SHP77 (cell line): Measurements from ENCODE around the gene MBOAT1.

Experiments
- DNase-seq, 2 experiments: peaks; one replicate each; lab custom pipeline; 2025; lab: John Stamatoyannopoulos, UW

Gene MBOAT1

GRCh38 chr6:20137240-20137639 is 75.0 kb downstream of the MBOAT1 start:
- DNase-seq, result no peak

- no peak for DNase-seq
Measured at GRCh38 chr6:20135677-20136268, 76.5 kb downstream of the MBOAT1 start.

DNA sequence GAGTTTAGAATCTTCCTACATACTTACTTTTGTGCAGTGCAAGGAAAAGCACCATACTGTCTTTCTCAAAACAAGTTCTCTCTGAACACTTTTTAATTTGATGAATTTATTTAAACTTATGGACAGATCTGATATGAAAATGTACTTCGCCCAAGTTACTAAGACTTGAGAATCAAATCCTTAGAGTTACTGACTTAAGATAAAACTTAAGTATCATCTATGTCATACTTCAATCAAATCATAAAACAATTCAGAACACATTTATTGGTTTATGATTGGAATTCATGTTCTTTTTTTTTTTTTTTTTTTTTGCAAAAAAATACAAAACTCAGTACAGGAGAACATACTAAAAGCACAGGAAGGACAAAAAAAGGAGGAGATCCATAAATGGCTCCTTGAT is 77.7 kb downstream of the MBOAT1 start:
- DNase-seq, result no peak

- DNase-seq, result no peak
Measured at GRCh38 chr6:20129290-20130088, 82.8 kb downstream of the MBOAT1 start.

DNA sequence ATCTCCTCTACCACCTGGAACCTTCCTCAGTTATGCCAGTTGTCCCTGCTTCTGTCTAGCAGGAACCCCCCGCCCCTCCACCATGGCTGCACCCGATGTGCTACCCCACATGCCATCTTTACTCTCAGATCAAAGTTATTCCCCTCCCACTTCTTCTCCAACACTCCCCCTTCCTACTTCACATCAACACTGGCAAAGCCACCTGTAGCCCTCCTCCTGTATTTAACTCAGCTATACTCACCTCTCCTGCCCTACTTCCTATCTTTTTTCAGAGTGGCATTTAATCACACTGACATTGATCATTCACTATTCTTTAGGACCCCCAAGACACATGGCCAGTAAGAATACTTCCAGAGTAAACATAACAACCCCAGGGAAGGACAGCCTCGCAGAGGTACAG is 84.3 kb downstream of the MBOAT1 start:
- DNase-seq, result no peak

DNA sequence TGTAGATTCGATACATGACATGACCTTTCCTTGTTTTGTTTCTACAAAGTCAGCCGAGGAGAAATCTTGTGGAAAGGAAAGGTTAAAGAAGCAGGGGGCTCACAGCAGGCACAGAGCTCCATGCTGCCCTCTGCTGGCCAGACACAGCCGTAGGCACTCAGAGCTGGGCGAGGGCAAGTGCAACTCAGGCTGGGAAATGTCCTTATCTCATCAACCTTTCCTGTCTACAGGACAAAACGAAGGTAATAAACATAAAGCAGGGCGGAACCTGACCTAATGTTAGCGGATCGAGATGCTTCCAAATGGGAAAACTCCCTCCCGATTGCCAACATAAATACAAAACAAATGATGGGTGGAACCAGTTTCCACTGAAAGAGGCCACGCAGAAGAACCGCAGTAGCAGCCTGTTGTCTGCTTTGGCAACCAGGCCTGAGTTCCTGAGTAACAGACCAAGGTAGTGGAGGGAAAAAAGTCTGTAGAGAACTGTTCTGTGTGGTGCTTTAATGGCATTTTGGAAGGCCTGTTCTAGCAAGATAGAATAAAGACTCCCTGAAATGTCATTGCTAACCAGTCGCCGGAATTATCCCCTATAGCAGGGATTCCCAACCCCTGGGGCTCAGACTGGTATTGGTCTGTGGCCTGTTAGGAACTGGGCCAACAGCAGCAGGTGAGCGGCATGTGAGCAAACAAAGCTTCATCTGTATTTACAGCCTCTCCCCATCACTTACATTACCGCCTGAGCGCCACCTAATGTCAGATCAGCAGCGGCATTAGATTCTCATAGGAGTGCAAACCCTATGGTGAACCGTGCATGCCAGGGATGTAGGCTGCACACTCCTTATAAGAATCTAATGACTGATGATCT is 85.2 kb downstream of the MBOAT1 start:
- peak; percentile 87 to 92 for DNase-seq

- no peak for DNase-seq
Measured at GRCh38 chr6:20126102-20126752, 86.0 kb downstream of the MBOAT1 start.

GRCh38 chr6:20124545-20124944 is 87.7 kb downstream of the MBOAT1 start:
- DNase-seq, result no peak

GRCh38 chr6:20119485-20119884 is 92.8 kb downstream of the MBOAT1 start:
- DNase-seq, result no peak

DNA sequence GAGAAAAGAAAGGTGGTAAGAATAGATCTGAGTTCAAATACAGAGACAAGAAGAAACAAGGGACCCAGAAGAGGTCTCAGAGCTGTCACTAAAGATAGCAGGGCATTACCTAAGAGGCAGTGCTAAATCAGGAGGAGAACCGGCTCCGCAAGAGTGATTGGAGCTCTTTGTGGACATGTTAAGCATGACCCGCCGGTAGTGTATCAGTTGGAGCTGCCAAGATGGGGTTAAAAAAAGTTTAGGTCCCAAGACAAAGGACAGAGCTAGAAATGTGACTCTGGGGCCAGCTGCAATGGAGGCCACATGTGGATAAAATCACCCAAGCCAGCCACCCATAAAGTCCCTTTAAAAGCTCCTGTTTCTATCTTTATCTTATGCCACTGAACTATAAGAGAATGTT is 93.4 kb downstream of the MBOAT1 start:
- no peak for DNase-seq

GRCh38 chr6:20117474-20117873 is 94.8 kb downstream of the MBOAT1 start:
- peak in 1 of 2 experiments; percentile 9 for DNase-seq

GRCh38 chr6:20116792-20117191 is 95.5 kb downstream of the MBOAT1 start:
- no peak for DNase-seq

DNA sequence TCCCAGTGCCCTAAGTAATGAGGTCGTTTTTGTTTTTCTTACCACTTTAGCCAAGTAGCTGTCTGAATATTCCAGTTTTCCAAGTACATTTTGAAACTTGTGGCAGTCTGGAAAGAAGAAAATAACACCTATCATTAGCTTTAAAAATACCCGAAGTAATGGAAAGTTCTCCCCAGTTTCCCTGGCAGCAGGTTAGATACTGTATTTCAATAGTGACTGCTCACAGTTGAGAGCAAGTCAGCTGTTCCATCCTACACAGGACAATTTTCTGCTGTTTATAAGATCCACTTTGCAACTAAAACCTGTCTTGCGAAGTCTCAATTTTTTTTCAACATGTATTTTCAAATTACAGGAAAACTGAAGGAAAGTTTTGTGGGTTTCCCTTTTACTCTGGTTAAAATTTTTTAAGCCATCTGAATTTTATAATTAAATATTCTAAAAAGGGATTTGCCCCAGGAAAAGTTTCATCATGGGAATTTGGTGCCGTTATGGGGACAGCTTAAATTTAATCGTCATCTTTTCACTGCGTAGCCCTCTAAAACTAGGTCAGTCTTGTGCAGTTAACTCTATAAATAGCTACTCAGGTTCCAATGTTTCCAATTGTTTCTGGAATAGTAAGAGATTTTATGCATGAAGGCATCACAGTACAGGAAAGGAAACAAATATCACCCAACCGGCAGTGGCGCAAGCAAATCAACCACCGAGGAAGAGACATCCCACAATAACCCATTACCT is 96.9 kb downstream of the MBOAT1 start:
- DNase-seq, result no peak

DNA sequence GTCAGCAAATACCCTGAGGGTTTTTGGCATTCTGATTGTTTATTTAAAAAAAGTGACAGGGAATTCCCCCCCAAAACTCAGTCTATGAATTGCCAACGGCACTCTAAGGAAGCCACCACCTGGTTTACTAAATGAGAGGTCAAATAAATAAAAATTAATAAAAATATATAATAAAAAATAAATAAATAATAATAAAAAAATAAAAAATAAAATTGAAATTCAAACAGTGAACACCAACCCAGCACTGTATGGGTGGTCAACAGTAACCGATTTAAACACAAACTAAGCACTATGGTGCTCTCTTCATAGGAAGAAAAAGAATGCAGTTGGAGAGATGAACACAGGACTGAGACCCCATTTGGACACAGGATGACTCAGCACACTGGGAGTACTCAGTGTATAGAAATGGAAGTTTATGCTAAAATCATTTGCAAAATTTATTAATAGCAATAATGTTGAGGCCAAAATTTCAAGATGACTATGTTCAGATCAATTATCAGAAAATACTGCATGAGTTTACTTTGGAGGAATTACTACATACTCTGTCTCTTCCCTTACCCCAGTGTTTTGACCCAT is 98.5 kb downstream of the MBOAT1 start:
- no peak for DNase-seq

DNA sequence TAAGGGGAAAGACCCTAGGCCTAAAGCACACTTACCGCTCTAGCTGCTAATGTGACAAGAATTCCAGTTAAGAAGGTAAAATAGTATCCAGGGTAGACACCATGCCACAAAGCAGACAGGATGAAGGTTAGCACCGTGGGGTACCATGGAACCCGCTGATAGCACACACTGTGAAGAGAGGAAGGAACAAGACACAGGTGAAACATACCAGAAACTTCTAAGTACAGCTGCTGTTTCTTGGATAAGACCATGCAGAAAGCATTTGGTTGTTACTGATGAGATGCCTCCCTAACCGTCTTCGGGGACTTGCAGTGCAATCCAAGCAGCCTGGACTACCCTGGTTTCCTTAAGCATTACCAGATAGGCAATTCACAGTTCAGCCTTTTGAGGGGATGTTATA is 99.4 kb downstream of the MBOAT1 start:
- DNase-seq, result no peak

- no peak for DNase-seq
Measured at GRCh38 chr6:20112241-20112640, 100.0 kb downstream of the MBOAT1 start.

GRCh38 chr6:20110478-20110877 is 101.8 kb downstream of the MBOAT1 start:
- no peak for DNase-seq

- no peak for DNase-seq
Measured at GRCh38 chr6:20109526-20109925, 102.7 kb downstream of the MBOAT1 start.

- DNase-seq, result no peak
Measured at GRCh38 chr6:20105838-20106237, 106.4 kb downstream of the MBOAT1 start.

DNA sequence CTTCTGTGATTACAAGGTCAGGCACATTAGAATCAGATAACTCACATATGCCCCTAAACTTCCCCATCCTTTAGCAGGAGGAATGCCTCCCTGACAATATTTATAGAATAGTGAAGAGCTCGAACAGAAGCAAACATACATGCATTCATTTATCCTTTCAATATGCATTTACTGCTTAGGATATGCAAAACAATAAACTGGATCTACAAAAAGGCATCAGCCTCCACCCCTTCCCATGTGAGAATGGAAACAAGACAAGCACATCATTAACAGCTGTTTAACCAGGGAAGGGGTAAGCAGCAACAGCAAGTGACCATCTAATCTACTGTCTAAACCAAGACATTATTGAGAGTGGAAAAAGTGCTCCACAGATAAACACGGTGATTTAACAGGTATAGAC is 107.6 kb downstream of the MBOAT1 start:
- DNase-seq, result no peak

- no peak for DNase-seq
Measured at GRCh38 chr6:20102397-20103073, 109.7 kb downstream of the MBOAT1 start.
